Measurements from ENCODE around the gene RER1. TPM values are rescaled to one million over a fixed set of nuclear protein-coding genes. Genes with fewer than 3 reads are reported as not detected.

The RER1 gene
- total RNA-seq, 2 experiments from 2014 or later, result 148 to 151 TPM

- CTCF ChIA-PET, result interaction anchor here (1.1 to 1.3 kb wide), 2 partner anchors 26 to 213 kb away, joined by 3 to 4 read pairs; partner anchors contain the start of gene FAAP20
Observed at GRCh38 chr1:2407166-2407990, 15.7 kb downstream of the RER1 start.

GRCh38 chr1:2407991-2408275, 16.3 kb downstream of the RER1 start:
- POLR2A ChIA-PET, result interaction anchor here (1.4 kb wide), 1 partner anchor 16 kb away, joined by 3 read pairs; the partner anchor contains the start of genes MORN1 and RER1
- Mint-ChIP-seq H3K4me3 (no peak overlapping the region), H3K27me3 (ENCODE audit: low read depth) (no peaks in the 10 kb centered on the region), H3K36me3 (ENCODE audit: low read depth) (peaks cover 20% of the 10 kb centered on the region), H3K9me3 (ENCODE audit: insufficient read depth) (no peaks in the 10 kb centered on the region), H3K4me1 (ENCODE audit: low read depth) (peaks cover 16% of the 10 kb centered on the region), H3K27ac (no peak overlapping the region)
- CTCF ChIA-PET, result interaction anchor here (1.1 kb wide), 1 partner anchor 26 kb away, joined by 3 read pairs; no protein-coding TSS in a partner anchor
- no peak for ATAC-seq
- no peak for DNase-seq

More at GRCh38 chr1:2407166-2407990, 15.7 kb downstream of the RER1 start:
- Mint-ChIP-seq H3K4me3 (no peak overlapping the region), H3K4me1 (ENCODE audit: low read depth) (peaks cover 16% of the 10 kb centered on the region), H3K36me3 (ENCODE audit: low read depth) (peaks cover 24% of the 10 kb centered on the region), H3K27me3 (ENCODE audit: low read depth) (no peaks in the 10 kb centered on the region), H3K9me3 (ENCODE audit: insufficient read depth) (no peaks in the 10 kb centered on the region), H3K27ac (no peak overlapping the region)
- no peak for ATAC-seq
- POLR2A ChIA-PET, result no interaction called here
- DNase-seq, result no peak

DNA sequence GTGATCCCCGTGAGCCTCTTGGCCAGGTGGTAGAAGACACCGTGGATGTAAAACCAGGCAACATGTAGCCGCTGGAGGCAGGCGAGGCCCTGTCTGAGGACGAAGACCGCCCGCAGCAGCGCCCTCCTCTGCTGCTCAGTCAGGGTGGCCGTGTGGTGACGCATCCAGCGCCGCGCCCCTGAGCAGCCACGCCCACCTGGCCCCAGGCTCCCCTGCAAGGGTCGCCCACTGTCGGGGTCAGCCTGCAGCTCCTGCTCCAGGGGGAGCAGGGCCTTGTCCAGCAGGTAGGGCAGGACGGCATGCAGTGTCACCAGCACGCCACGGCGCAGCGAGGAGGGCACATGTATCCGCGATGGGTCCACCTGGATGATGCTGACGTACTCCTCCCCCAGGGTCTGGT, 16.8 kb downstream of the RER1 start:
- no peak for DNase-seq
- no peak for ATAC-seq
- Mint-ChIP-seq H3K27me3 (ENCODE audit: low read depth) (no peaks in the 10 kb centered on the region), H3K9me3 (ENCODE audit: insufficient read depth) (no peaks in the 10 kb centered on the region), H3K27ac (no peak overlapping the region), H3K4me3 (no peak overlapping the region), H3K36me3 (ENCODE audit: low read depth) (peaks cover 17% of the 10 kb centered on the region), H3K4me1 (ENCODE audit: low read depth) (peaks cover 16% of the 10 kb centered on the region)
- ChIA-PET CTCF (interaction anchor here (1.1 kb wide), 1 partner anchor 27 kb away, joined by 3 read pairs; no protein-coding TSS in a partner anchor), POLR2A (interaction anchor here (1.4 kb wide), 1 partner anchor 17 kb away, joined by 3 read pairs; the partner anchor contains the start of genes MORN1 and RER1)

- ChIA-PET POLR2A (interaction anchor here (0.9 to 1.4 kb wide), 2 partner anchors 9 to 17 kb away, joined by 3 to 4 read pairs; partner anchors contain the start of genes MORN1 and RER1), CTCF (no interaction called here)
- Mint-ChIP-seq H3K27me3 (ENCODE audit: low read depth) (no peaks in the 10 kb centered on the region), H3K36me3 (ENCODE audit: low read depth) (peaks cover 14% of the 10 kb centered on the region), H3K4me3 (no peak overlapping the region), H3K9me3 (ENCODE audit: insufficient read depth) (no peaks in the 10 kb centered on the region), H3K4me1 (ENCODE audit: low read depth) (peaks cover 19% of the 10 kb centered on the region), H3K27ac (no peak overlapping the region)
- ATAC-seq (no peak), DNase-seq (no peak)
Observed at GRCh38 chr1:2408859-2409276, 17.2 kb downstream of the RER1 start.

DNA sequence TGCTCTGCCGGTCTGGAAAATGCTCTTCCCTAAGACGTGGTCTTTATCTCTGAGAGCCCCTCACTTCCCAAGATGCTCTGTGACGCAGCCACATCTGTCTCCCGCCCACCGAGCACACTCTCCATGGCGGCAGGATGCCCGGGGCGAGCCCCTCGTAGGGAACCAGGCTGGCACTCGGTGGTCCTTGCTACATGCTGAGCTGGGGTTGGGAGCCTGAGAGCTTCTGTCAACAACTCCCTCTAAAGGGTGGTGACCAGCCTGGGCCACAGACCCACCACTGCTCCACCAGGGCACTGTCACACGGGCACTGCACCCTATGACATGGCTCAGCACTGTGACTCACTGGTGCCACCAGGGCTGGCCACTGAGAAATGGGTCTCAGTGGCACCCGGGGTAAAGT, 18.1 kb downstream of the RER1 start:
- no peaks in the 10 kb centered on the region for H3K9me3 Mint-ChIP-seq (ENCODE audit: insufficient read depth)
- peaks cover 10% of the 10 kb centered on the region for H3K36me3 Mint-ChIP-seq (ENCODE audit: low read depth)
- H3K27me3 Mint-ChIP-seq (ENCODE audit: low read depth), result no peaks in the 10 kb centered on the region
- H3K4me1 Mint-ChIP-seq (ENCODE audit: low read depth), result peaks cover 26% of the 10 kb centered on the region
- DNase-seq (no peak), ATAC-seq (no peak)
- H3K4me3 Mint-ChIP-seq, result no peak overlapping the region
- H3K27ac Mint-ChIP-seq, result no peak overlapping the region
- POLR2A ChIA-PET, result interaction anchor here (0.9 to 1.5 kb wide), 4 partner anchors 10 to 217 kb away, joined by 3 to 9 read pairs (median 4); partner anchors contain the start of genes MORN1, PRXL2B and RER1
- CTCF ChIA-PET, result interaction anchor here (0.8 kb wide), 1 partner anchor 26 kb away, joined by 3 read pairs; no protein-coding TSS in a partner anchor

- Mint-ChIP-seq H3K36me3 (ENCODE audit: low read depth) (peaks cover 11% of the 10 kb centered on the region), H3K4me1 (ENCODE audit: low read depth) (peaks cover 41% of the 10 kb centered on the region), H3K27ac (peak overlapping the region; percentile 92), H3K9me3 (ENCODE audit: insufficient read depth) (no peaks in the 10 kb centered on the region), H3K27me3 (ENCODE audit: low read depth) (no peaks in the 10 kb centered on the region), H3K4me3 (peak overlapping the region; percentile 90)
- ATAC-seq (peak; percentile 47), DNase-seq (no peak)
- CTCF ChIA-PET, result interaction anchor here (0.8 to 1.1 kb wide), 2 partner anchors 21 to 173 kb away, joined by 3 read pairs; partner anchors contain the start of genes MORN1 and RER1
- POLR2A ChIA-PET, result interaction anchor here (1.9 kb wide), 1 partner anchor 135 kb away, joined by 13 read pairs; no protein-coding TSS in a partner anchor
Observed at GRCh38 chr1:2411801-2412394, 20.3 kb downstream of the RER1 start.

DNA sequence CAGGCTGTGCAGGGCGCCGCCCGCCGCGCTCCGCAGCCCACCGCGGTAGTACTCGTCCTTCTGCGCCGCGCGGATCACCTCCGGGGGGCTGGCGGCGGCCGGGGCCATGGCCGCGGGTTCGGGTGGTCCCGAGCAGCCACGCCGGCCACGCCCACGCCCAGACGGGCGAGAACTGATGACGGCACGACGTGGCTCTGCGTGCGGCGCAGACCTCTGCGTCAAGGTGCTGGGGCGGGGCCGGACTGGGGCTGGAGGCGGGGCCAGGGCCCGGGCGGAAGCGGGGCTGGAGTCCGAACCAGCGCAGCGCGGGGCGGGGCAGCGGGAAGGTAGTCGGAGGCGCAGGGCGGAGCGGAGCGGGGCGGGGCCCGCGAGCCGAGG, 20.7 kb downstream of the RER1 start, which contains the start of gene PEX10:
PEX10 (minus strand) TSS at position 170 of the 378 bp plus-strand sequence; CDS start at position 108, 62 bp downstream.
- DNase-seq (peak; percentile 99), ATAC-seq (peak; percentile 85)
- Mint-ChIP-seq H3K9me3 (ENCODE audit: insufficient read depth) (no peaks in the 10 kb centered on the region), H3K4me1 (ENCODE audit: low read depth) (peaks cover 45% of the 10 kb centered on the region), H3K4me3 (peak within 1 kb of the TSS; percentile 90), H3K27me3 (ENCODE audit: low read depth) (no peaks in the 10 kb centered on the region), H3K27ac (peak within 1 kb of the TSS; percentile 94), H3K36me3 (ENCODE audit: low read depth) (peaks cover 13% of the 10 kb centered on the region)
- CTCF ChIA-PET, result interaction anchor here (1.1 to 1.8 kb wide), 4 partner anchors 112 to 375 kb away, joined by 3 to 11 read pairs (median 8); no protein-coding TSS in a partner anchor
- POLR2A ChIA-PET, result interaction anchor here (1.0 to 1.9 kb wide), 6 partner anchors 21 to 223 kb away, joined by 3 to 13 read pairs (median 7); partner anchors contain the start of genes MORN1, PANK4 and RER1

DNA sequence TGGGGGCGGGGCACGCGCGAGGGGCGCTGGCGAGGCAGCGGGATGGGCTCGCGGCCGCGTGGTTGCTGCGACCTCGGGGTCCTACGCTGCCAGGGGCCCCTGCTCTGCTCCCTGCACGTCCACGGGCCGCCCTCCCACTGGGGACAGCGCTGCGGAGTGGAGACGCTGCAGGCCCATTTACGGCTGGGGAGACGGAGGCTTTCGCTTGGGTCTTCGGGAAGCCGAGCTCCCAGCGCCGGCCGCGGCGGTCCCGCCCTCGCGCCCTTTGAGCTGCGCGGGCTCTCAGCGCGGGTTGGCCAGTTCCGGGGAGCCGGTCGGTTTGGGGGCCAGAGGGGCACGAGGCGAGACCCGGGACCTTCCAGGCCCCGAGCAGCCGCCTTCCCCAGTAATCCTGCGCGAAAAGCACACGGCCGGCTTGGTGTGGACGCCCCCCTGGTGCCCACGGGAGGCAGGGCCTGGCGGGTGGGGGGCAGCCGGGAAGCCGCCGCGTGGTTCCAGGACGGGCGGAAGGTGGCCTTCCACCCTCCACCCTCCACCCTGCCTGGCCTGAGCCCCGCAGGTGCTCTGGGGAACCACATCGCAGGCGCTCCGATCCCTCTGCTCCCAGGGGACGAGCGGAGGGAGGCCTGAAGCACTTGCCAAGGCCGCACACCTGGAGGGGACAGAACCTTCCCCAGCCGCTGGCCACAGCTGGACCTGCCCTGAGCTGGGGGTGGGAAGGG, 21.3 kb downstream of the RER1 start:
- Mint-ChIP-seq H3K4me3 (peak overlapping the region; percentile 88), H3K9me3 (ENCODE audit: insufficient read depth) (no peaks in the 10 kb centered on the region), H3K36me3 (ENCODE audit: low read depth) (peaks cover 11% of the 10 kb centered on the region), H3K27me3 (ENCODE audit: low read depth) (no peaks in the 10 kb centered on the region), H3K27ac (peak overlapping the region; percentile 94), H3K4me1 (ENCODE audit: low read depth) (peaks cover 45% of the 10 kb centered on the region)
- POLR2A ChIA-PET, result interaction anchor here (1.0 to 1.9 kb wide), 6 partner anchors 21 to 223 kb away, joined by 3 to 13 read pairs (median 7); partner anchors contain the start of genes MORN1, PANK4 and RER1
- CTCF ChIA-PET, result interaction anchor here (0.6 to 1.8 kb wide), 8 partner anchors 17 to 1225 kb away, joined by 3 to 11 read pairs (median 4); partner anchors contain the start of genes FAAP20 and PANK4
- DNase-seq (no peak), ATAC-seq (peak; percentile 41)

DNA sequence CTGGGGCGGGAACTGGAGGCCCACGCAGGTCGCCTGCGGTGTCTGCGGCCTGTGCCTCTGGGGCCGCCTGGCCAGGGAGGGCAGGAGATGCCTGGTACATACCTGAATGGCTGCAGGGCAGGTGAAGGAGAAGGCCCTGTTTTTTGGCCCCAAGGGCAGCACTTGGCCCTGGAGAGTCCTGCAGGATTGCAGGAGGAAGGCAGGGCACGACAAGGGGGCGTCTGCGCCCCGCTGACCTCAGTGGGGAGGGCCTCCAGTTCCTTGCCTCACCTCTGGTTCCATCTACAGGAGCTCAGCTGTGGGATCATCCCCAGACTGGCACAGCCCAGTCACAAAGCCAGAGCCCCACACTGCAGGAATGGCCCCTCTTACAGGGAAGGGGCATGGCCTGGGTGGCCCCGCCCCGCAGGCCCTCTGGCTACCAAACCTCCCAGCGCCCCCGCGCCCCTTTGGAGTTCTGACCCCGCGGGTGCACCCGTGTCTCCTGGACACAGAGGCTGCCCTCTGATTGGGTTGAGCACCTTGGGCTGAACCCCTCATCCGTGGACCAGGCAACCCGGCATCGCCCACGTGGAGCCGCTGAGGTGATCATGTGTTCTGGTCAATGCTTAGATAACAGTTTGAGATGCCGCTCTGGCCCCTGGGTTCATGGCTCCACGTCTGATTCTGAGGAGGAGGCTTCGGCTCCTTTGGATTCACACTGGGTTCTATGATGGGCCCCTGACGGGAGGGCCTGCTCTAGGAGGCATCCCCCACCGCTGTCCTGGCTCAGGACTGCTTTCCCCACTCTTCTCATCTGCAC, 22.1 kb downstream of the RER1 start:
- Mint-ChIP-seq H3K9me3 (ENCODE audit: insufficient read depth) (no peaks in the 10 kb centered on the region), H3K4me3 (peak overlapping the region; percentile 88), H3K27ac (peak overlapping the region; percentile 94), H3K27me3 (ENCODE audit: low read depth) (no peaks in the 10 kb centered on the region), H3K4me1 (ENCODE audit: low read depth) (peaks cover 48% of the 10 kb centered on the region), H3K36me3 (ENCODE audit: low read depth) (peaks cover 11% of the 10 kb centered on the region)
- ChIA-PET CTCF (interaction anchor here (0.6 to 2.8 kb wide), 11 partner anchors 16 to 1226 kb away, joined by 3 to 44 read pairs (median 4); partner anchors contain the start of genes FAAP20 and PANK4), POLR2A (interaction anchor here (1.0 to 1.9 kb wide), 6 partner anchors 22 to 224 kb away, joined by 3 to 13 read pairs (median 7); partner anchors contain the start of genes MORN1, PANK4 and RER1)
- ATAC-seq (no peak), DNase-seq (peak; percentile 28)

GRCh38 chr1:2414297-2414958, 22.8 kb downstream of the RER1 start:
- DNase-seq (peak; percentile 89), ATAC-seq (peak; percentile 23)
- H3K27me3 Mint-ChIP-seq (ENCODE audit: low read depth), result no peaks in the 10 kb centered on the region
- peak overlapping the region; percentile 88 for H3K4me3 Mint-ChIP-seq
- ChIA-PET CTCF (interaction anchor here (0.7 to 2.8 kb wide), 8 partner anchors 92 to 232 kb away, joined by 3 to 44 read pairs (median 7); partner anchors contain the start of genes FAAP20, PANK4 and TNFRSF14), POLR2A (interaction anchor here (2.1 to 2.9 kb wide), 3 partner anchors 133 to 171 kb away, joined by 10 to 24 read pairs (median 12); partner anchors contain the start of gene TNFRSF14)
- peaks cover 8% of the 10 kb centered on the region for H3K36me3 Mint-ChIP-seq (ENCODE audit: low read depth)
- no peaks in the 10 kb centered on the region for H3K9me3 Mint-ChIP-seq (ENCODE audit: insufficient read depth)
- peak overlapping the region; percentile 94 for H3K27ac Mint-ChIP-seq
- H3K4me1 Mint-ChIP-seq (ENCODE audit: low read depth), result peaks cover 51% of the 10 kb centered on the region
